PFSK-1 (cell line): ENCODE data around the gene BMAL2.

Source experiments
- POLR2AphosphoS5 ChIP-seq: IDR thresholded peaks from 2 replicates; pipeline ENCODE4 v1.6.1; 2012; ENCODE audit warnings: low read depth, mild to moderate bottlenecking, control low read depth, low read length, moderate library complexity
- SIN3A ChIP-seq: IDR thresholded peaks from 2 replicates; pipeline ENCODE4 v1.6.1; 2012; ENCODE audit warnings: mild to moderate bottlenecking, low read length, moderate library complexity, borderline replicate concordance; ENCODE audit not compliant: insufficient read depth

- no peak for TF ChIP-seq SIN3A
- no peak for TF ChIP-seq POLR2AphosphoS5
Observed at GRCh38 chr12:27292718-27293117, 39.9 kb upstream of the BMAL2 start.
